NCI-H2196 treated with DMSO at 0.1 percent for 48 hours (cell line): ENCODE results near the gene CNST.
"Not testable (repeated sequence)": the region's sequence is repeated elsewhere in the genome, so short reads cannot be mapped to it uniquely, and the experiment has no call there.

Experiments
- DNase-seq: peaks from one replicate; lab custom pipeline; 2025; ENCODE audit not compliant: unreplicated experiment; lab: John Stamatoyannopoulos, UW

CNST gene

GRCh38 chr1:246558041-246558440 is 8.2 kb upstream of the CNST start:
- DNase-seq, result no peak

- DNase-seq, result no peak
Observed at GRCh38 chr1:246559310-246559709, 6.9 kb upstream of the CNST start.

- DNase-seq, result not testable (repeated sequence)
Observed at GRCh38 chr1:246560833-246561232, 5.4 kb upstream of the CNST start.

- no peak for DNase-seq
Observed at GRCh38 chr1:246564839-246565750, 1.2 kb upstream of the CNST start.

GRCh38 chr1:246565751-246566127 is 517 bp upstream of the CNST start:
- DNase-seq, result no peak

GRCh38 chr1:246566813-246567645 is 773 bp downstream of the CNST start:
- DNase-seq, result no peak

GRCh38 chr1:246567646-246568235 is 1.5 kb downstream of the CNST start:
- no peak for DNase-seq

GRCh38 chr1:246569248-246570238 is 3.3 kb downstream of the CNST start:
- DNase-seq, result no peak

GRCh38 chr1:246571309-246571708 is 5.1 kb downstream of the CNST start:
- DNase-seq, result not testable (repeated sequence)

- DNase-seq, result no peak
Observed at GRCh38 chr1:246571953-246572352, 5.7 kb downstream of the CNST start.

- DNase-seq, result no peak
Observed at GRCh38 chr1:246572785-246573184, 6.5 kb downstream of the CNST start.

- DNase-seq, result no peak
Observed at GRCh38 chr1:246573491-246573890, 7.2 kb downstream of the CNST start.

GRCh38 chr1:246576709-246577032 is 10.4 kb downstream of the CNST start:
- DNase-seq, result no peak

GRCh38 chr1:246577082-246577719 is 10.9 kb downstream of the CNST start:
- no peak for DNase-seq

GRCh38 chr1:246577720-246578106 is 11.5 kb downstream of the CNST start:
- DNase-seq, result no peak

GRCh38 chr1:246579818-246580217 is 13.6 kb downstream of the CNST start:
- no peak for DNase-seq

- DNase-seq, result no peak
Observed at GRCh38 chr1:246580497-246581370, 14.5 kb downstream of the CNST start.

GRCh38 chr1:246582301-246583055 is 16.2 kb downstream of the CNST start:
- DNase-seq, result no peak
